ENCODE data around the gene MLN.

Gene MLN

DNA sequence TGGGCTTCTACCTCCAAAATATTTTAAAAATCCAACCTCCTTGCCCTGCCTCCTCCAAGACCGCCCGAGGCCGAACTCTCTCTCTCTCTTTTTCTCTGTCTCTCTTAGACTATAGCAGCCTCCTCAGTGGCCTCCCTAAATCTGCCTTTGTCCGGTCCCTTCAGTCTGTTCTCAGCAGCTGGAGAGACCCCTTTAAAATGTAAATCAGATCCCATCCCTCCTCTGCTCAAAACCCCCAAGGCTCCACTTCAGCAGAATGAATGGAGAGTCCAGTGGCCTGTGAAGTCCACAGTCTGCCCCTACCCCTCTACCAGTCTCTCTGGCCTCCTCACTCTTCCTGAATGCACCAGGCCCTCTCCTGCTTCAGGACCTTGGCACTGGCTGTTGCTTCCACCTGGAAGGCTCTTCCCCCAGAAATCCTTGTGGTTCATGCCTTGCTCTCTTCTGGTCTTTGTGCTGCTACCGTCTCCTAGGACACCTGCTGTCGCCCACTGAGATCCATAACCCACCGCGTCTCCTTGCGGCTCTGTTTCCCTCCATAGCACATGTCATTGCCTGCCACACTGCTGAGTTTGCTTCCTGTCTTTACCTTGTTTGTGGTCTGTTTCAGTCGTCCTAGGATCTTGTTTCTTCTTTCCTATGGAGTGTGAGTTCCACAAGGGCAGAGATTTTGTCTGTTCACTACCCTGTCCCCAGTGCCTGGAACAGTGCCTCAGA, 6.0 kb downstream of the MLN start:
- no peaks in the 10 kb centered on the region for H3K9me3 Mint-ChIP-seq
- peaks cover 26% of the 10 kb centered on the region for H3K27me3 Mint-ChIP-seq (ENCODE audit: low read depth)
- no peak overlapping the region for H3K27ac Mint-ChIP-seq
- DNase-seq (ENCODE audit: low spot score), result no peak
- H3K4me3 Mint-ChIP-seq, result no peak overlapping the region
- H3K36me3 Mint-ChIP-seq (ENCODE audit: low read depth), result no peaks in the 10 kb centered on the region
- peaks cover 3% of the 10 kb centered on the region for H3K4me1 Mint-ChIP-seq (ENCODE audit: low read depth)

DNA sequence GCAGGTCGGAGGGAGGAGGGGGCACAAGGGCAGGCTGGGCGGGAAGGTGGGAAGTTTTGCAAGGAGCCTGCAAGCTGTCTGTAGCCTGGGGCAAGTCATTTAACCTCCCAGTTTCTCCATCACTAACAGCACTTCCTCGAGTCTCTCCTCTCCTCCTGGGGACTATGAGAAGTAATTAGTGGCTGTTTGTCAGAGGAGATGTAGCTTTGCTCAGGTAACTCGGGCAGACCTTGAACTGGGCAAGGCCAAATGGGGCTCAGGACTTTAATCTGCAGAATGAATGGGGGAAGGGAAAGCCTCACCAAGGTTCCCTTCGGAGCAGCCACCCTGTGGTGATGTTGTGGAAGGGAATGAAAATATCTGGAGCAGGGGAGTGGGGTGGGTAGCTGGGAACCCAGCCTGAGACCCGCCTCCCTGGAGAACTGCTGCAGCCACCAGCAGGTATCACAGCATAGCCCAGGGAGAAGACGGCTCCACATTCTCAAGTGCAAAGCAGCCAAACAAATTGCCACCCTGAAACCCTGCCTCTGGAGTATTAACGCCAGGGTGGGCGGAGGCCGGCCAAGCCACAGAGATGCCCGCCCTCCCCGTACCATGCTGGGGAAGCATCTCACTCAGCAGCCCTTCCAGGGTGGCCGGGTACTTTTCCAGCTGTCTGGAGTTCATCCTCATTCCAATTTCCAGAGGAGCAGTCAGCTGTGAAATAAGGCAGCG, 8.7 kb downstream of the MLN start:
- H3K9me3 Mint-ChIP-seq, result no peaks in the 10 kb centered on the region
- H3K27me3 Mint-ChIP-seq (ENCODE audit: low read depth), result peaks cover 31% of the 10 kb centered on the region
- H3K4me1 Mint-ChIP-seq (ENCODE audit: low read depth), result peaks cover 7% of the 10 kb centered on the region
- no peaks in the 10 kb centered on the region for H3K36me3 Mint-ChIP-seq (ENCODE audit: low read depth)
- no peak overlapping the region for H3K4me3 Mint-ChIP-seq
- no peak for DNase-seq (ENCODE audit: low spot score)
- no peak overlapping the region for H3K27ac Mint-ChIP-seq

GRCh38 chr6:33792981-33793380, 10.8 kb downstream of the MLN start:
- no peaks in the 10 kb centered on the region for H3K9me3 Mint-ChIP-seq
- no peak for DNase-seq (ENCODE audit: low spot score)
- H3K36me3 Mint-ChIP-seq (ENCODE audit: low read depth), result peaks cover 3% of the 10 kb centered on the region
- H3K27me3 Mint-ChIP-seq (ENCODE audit: low read depth), result peaks cover 24% of the 10 kb centered on the region
- H3K27ac Mint-ChIP-seq, result no peak overlapping the region
- peaks cover 13% of the 10 kb centered on the region for H3K4me1 Mint-ChIP-seq (ENCODE audit: low read depth)
- H3K4me3 Mint-ChIP-seq, result no peak overlapping the region

- H3K27ac Mint-ChIP-seq, result no peak overlapping the region
- H3K36me3 Mint-ChIP-seq (ENCODE audit: low read depth), result peaks cover 8% of the 10 kb centered on the region
- H3K4me3 Mint-ChIP-seq, result no peak overlapping the region
- peaks cover 22% of the 10 kb centered on the region for H3K27me3 Mint-ChIP-seq (ENCODE audit: low read depth)
- H3K4me1 Mint-ChIP-seq (ENCODE audit: low read depth), result peaks cover 25% of the 10 kb centered on the region
- no peak for DNase-seq (ENCODE audit: low spot score)
- H3K9me3 Mint-ChIP-seq, result no peaks in the 10 kb centered on the region
Measured at GRCh38 chr6:33791620-33792019, 12.2 kb downstream of the MLN start.

- H3K9me3 Mint-ChIP-seq, result no peaks in the 10 kb centered on the region
- H3K4me3 Mint-ChIP-seq, result no peak overlapping the region
- peaks cover 22% of the 10 kb centered on the region for H3K27me3 Mint-ChIP-seq (ENCODE audit: low read depth)
- no peak for DNase-seq (ENCODE audit: low spot score)
- peaks cover 14% of the 10 kb centered on the region for H3K36me3 Mint-ChIP-seq (ENCODE audit: low read depth)
- H3K27ac Mint-ChIP-seq, result no peak overlapping the region
- peaks cover 31% of the 10 kb centered on the region for H3K4me1 Mint-ChIP-seq (ENCODE audit: low read depth)
Measured at GRCh38 chr6:33790910-33791309, 12.9 kb downstream of the MLN start.

DNA sequence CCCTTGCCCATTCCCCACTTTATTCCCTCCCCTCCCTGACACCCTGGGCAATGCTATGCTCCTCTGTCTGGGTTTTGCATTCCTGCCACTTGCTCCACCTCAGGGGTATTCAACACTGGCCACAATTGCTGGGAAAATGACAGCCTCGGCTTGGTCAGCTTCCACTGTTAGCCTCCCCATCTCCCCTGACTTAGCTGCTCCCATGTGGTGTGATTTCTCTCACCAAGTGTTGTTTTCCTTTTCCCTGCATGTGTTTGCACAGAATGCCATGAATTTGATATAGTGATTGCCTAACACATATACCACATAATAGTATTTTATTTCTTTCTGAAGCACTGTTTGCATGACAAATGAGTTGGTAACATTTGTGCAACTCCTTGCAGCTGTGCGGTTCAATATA, 13.4 kb downstream of the MLN start:
- H3K4me1 Mint-ChIP-seq (ENCODE audit: low read depth), result peaks cover 36% of the 10 kb centered on the region
- H3K27ac Mint-ChIP-seq, result peak overlapping the region; percentile 16
- peaks cover 22% of the 10 kb centered on the region for H3K27me3 Mint-ChIP-seq (ENCODE audit: low read depth)
- peaks cover 16% of the 10 kb centered on the region for H3K36me3 Mint-ChIP-seq (ENCODE audit: low read depth)
- H3K9me3 Mint-ChIP-seq, result no peaks in the 10 kb centered on the region
- H3K4me3 Mint-ChIP-seq, result peak overlapping the region; percentile 10
- no peak for DNase-seq (ENCODE audit: low spot score)

GRCh38 chr6:33789550-33789895, 14.3 kb downstream of the MLN start:
- Mint-ChIP-seq H3K4me1 (ENCODE audit: low read depth) (peaks cover 43% of the 10 kb centered on the region), H3K4me3 (peak overlapping the region; percentile 80), H3K27me3 (ENCODE audit: low read depth) (peaks cover 17% of the 10 kb centered on the region), H3K9me3 (no peaks in the 10 kb centered on the region), H3K36me3 (ENCODE audit: low read depth) (peaks cover 25% of the 10 kb centered on the region), H3K27ac (peak overlapping the region; percentile 81)
- DNase-seq (ENCODE audit: low spot score), result no peak

- Mint-ChIP-seq H3K4me3 (peak within 1 kb of the TSS; percentile 96), H3K27me3 (ENCODE audit: low read depth) (peaks cover 17% of the 10 kb centered on the region), H3K36me3 (ENCODE audit: low read depth) (peaks cover 30% of the 10 kb centered on the region), H3K27ac (peak within 1 kb of the TSS; percentile 99), H3K4me1 (ENCODE audit: low read depth) (peaks cover 43% of the 10 kb centered on the region), H3K9me3 (no peaks in the 10 kb centered on the region)
- DNase-seq (ENCODE audit: low spot score), result peak; percentile 93
Measured at GRCh38 chr6:33788694-33789549, 14.9 kb downstream of the MLN start, which contains the start of gene LEMD2. Gene LEMD2 (minus strand): TSS chr6:33789130. CDS start chr6:33789116, 14 bp downstream.

DNA sequence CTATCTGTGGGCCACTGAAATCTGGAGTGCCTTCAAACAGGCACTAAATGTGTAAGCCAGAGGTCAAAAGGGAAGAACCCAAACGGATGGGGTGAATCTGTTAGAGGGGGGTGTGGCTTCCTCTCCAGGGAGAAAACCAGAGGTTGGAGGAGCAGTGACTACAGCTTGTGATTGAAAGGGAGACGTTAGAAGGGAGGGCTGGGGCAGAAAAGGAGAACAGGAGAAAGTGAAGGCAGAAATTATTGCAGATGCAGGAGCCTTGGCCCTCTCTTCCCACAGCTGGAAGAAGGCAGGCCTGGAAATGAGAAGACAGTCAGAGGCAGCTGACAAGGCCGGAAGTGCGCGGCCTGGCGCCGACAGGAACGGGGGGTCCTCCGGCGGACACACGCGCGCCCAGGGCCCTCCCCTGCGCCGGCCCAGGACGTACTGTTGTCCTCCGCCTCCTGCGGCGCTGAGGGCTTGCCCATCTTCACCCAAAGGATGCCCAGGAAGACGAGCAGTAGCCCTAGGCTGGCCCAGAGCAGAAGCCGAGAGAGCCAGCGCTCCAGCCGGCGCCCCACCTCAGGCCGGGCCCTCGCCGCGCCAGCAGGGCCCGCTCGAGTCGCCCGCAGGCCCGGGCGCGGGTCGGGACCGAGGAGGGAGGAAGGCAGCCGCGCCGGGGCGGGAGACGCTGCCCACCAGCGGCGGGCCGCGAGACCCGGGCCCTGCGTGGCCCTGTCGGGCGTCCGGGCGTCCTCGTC, 15.7 kb downstream of the MLN start:
- Mint-ChIP-seq H3K27ac (peak overlapping the region; percentile 99), H3K9me3 (no peaks in the 10 kb centered on the region), H3K36me3 (ENCODE audit: low read depth) (peaks cover 38% of the 10 kb centered on the region), H3K4me1 (ENCODE audit: low read depth) (peaks cover 43% of the 10 kb centered on the region), H3K27me3 (ENCODE audit: low read depth) (peaks cover 11% of the 10 kb centered on the region), H3K4me3 (peak overlapping the region; percentile 96)
- DNase-seq (ENCODE audit: low spot score), result peak; percentile 69

GRCh38 chr6:33787346-33787953, 16.4 kb downstream of the MLN start:
- Mint-ChIP-seq H3K27ac (peak overlapping the region; percentile 99), H3K4me1 (ENCODE audit: low read depth) (peaks cover 44% of the 10 kb centered on the region), H3K36me3 (ENCODE audit: low read depth) (peaks cover 41% of the 10 kb centered on the region), H3K27me3 (ENCODE audit: low read depth) (peaks cover 8% of the 10 kb centered on the region), H3K9me3 (no peaks in the 10 kb centered on the region), H3K4me3 (peak overlapping the region; percentile 96)
- DNase-seq (ENCODE audit: low spot score), result no peak

DNA sequence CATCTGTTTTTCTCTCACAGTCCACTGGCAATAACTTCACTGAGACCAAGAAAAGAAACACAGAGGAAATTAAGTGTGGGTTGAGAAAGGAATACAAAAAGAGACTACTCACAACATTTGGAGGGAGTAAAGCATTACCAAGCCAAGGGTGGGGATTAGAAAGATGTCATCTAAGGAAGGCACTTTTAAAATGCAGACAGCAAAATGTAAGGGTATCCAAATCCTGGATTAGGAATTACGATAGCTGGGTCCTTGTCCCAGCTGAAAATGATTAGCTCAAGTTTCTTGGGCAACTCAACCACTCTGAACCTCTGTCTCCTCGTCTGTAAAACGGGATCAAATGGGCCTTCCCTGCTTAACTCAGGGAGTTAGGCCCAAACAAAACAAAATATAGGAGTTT, 17.1 kb downstream of the MLN start:
- Mint-ChIP-seq H3K4me1 (ENCODE audit: low read depth) (peaks cover 47% of the 10 kb centered on the region), H3K9me3 (no peaks in the 10 kb centered on the region), H3K27me3 (ENCODE audit: low read depth) (peaks cover 5% of the 10 kb centered on the region), H3K27ac (no peak overlapping the region), H3K4me3 (peak overlapping the region; percentile 96), H3K36me3 (ENCODE audit: low read depth) (peaks cover 46% of the 10 kb centered on the region)
- DNase-seq (ENCODE audit: low spot score), result no peak

DNA sequence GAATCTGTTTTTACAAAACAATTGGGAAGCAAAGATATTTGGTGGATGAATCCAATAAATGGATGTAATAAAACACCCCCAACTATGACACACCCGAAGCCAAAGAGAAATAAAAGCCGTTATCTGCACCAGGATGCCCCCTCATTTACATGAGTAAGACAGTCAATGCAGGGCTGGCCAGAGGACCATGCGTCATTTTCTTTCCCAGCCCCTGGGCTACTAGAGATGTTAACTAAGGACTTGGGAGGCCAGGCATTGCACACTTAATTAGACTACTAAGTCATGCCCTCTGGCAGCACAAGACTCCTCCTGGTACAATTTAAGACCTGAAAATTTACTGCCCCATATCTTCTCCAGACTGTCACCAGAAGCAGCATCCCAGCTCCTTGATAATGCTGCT, 18.0 kb downstream of the MLN start:
- Mint-ChIP-seq H3K27me3 (ENCODE audit: low read depth) (no peaks in the 10 kb centered on the region), H3K9me3 (no peaks in the 10 kb centered on the region), H3K4me3 (peak overlapping the region; percentile 96), H3K36me3 (ENCODE audit: low read depth) (peaks cover 52% of the 10 kb centered on the region), H3K27ac (no peak overlapping the region), H3K4me1 (ENCODE audit: low read depth) (peaks cover 47% of the 10 kb centered on the region)
- no peak for DNase-seq (ENCODE audit: low spot score)

- Mint-ChIP-seq H3K27me3 (ENCODE audit: low read depth) (no peaks in the 10 kb centered on the region), H3K4me3 (no peak overlapping the region), H3K36me3 (ENCODE audit: low read depth) (peaks cover 60% of the 10 kb centered on the region), H3K9me3 (no peaks in the 10 kb centered on the region), H3K27ac (no peak overlapping the region), H3K4me1 (ENCODE audit: low read depth) (peaks cover 42% of the 10 kb centered on the region)
- no peak for DNase-seq (ENCODE audit: low spot score)
Measured at GRCh38 chr6:33784787-33785186, 19.0 kb downstream of the MLN start.

All from T-helper 2 cell treated with Interferon-gamma antibody and Interleukin-4, amounts not matched to agents 5 μg/mL and 100 μg/mL, for 36 hours (primary cell).